Lung (tissue), 12 donors: ENCODE results near the gene GFPT2. TPM values are rescaled to one million over a fixed set of nuclear protein-coding genes. Genes with fewer than 3 reads are reported as not detected.

Experiments used
- ATAC-seq: fragments of 200-7000 bp; cut with Tn5 transposase; one replicate; pipeline ENCODE4 v1.9.1; 2020; ENCODE audit warnings: moderate number of reproducible peaks; ENCODE audit not compliant: insufficient read depth, low FRiP score
- DNase-seq, 3 donors: peaks; one replicate each; pipeline ENCODE4 v3.0.0-alpha.2; 2013 to 2017
- H3K27ac ChIP-seq, 2 donors: one replicate each; pipeline ENCODE4 v1.5.1; 2013; ENCODE audit warnings: mild to moderate bottlenecking in 2 of 2, moderate library complexity in 2 of 2, control low read depth in 1 of 2, inconsistent platforms in 1 of 2, low read depth in 1 of 2, low read length in 1 of 2
- H3K27me3 ChIP-seq, 3 donors: one replicate each; pipeline ENCODE4 v1.5.1; 2013; ENCODE audit warnings: low read length in 2 of 3; ENCODE audit not compliant: control insufficient read depth in 3 of 3, insufficient read depth in 3 of 3
- H3K36me3 ChIP-seq, 4 donors: one replicate each; pipeline ENCODE4 v1.5.1; 2013; ENCODE audit warnings: low read length in 4 of 4, mild to moderate bottlenecking in 1 of 4, moderate library complexity in 1 of 4; ENCODE audit not compliant: control insufficient read depth in 4 of 4, insufficient read depth in 4 of 4
- H3K4me1 ChIP-seq, 5 donors: one replicate each; pipeline ENCODE4 v1.5.1; 2013; ENCODE audit warnings: low read length in 5 of 5, mild to moderate bottlenecking in 2 of 5, moderate library complexity in 1 of 5; ENCODE audit not compliant: control insufficient read depth in 5 of 5, insufficient read depth in 5 of 5
- H3K4me3 ChIP-seq: one replicate; pipeline ENCODE4 v1.5.1; 2013; ENCODE audit warnings: mild to moderate bottlenecking, control low read depth, moderate library complexity
- H3K9ac ChIP-seq, 2 donors: one replicate each; pipeline ENCODE4 v1.5.1; 2013; ENCODE audit warnings: low read length in 2 of 2, control low read depth in 1 of 2; ENCODE audit not compliant: insufficient read depth in 1 of 2
- H3K9me3 ChIP-seq, 4 donors: one replicate each; pipeline ENCODE4 v1.5.1; 2013; ENCODE audit warnings: low read length in 3 of 4, mild to moderate bottlenecking in 1 of 4, moderate library complexity in 1 of 4; ENCODE audit not compliant: control insufficient read depth in 4 of 4, insufficient read depth in 3 of 4
- CTCF ChIP-seq: IDR thresholded peaks from 2 replicates; pipeline ENCODE4 v1.5.1; 2012; ENCODE audit warnings: mild to moderate bottlenecking; ENCODE audit errors: control extremely low read depth, extremely low read depth
- WGBS, 2 donors: extraction: QIAGEN DNeasy Blood & Tissue Kit; methylation state at CpG; one replicate each; pipeline ENCODE4 v1.1.7; 2013; 5-methylcytosine and 5-hydroxymethylcytosine counted together
- polyA plus RNA-seq, 2 donors: library from polyadenylated mRNA; stranded (reverse); fragments of 200-250 nt; gene quantifications; one replicate each; pipeline ENCODE4 v1.2.1, GENCODE V29; 2013
- total RNA-seq, 2 donors: library from RNA; depleted of rRNA in 1 of 2; stranded (reverse); fragments of >200 nt in 1 of 2; gene quantifications; one replicate each; pipeline ENCODE4 v1.2.1, GENCODE V29; 2014 to 2021
- donor health status: control.
- donor health status: control.
- donor health status: Bipolar disorder and iron deficiency.
- donor health status: healthy.
- donor health status: DM: yes; HTN: yes; CAD: no.

Gene GFPT2
- total and polyA plus RNA-seq, 4 donors: 11.1 to 26.6 (median 17.3) TPM

GRCh38 chr5:180382926-180383325 is 29.8 kb upstream of the GFPT2 start:
- 94 to 96% methylated on average over 8 of the region's 8 CpGs for WGBS, 2 donors
- ATAC-seq (no peak), DNase-seq (no peak)
- Histone ChIP-seq H3K9me3 (no peaks in the 10 kb centered on the region), H3K27ac (no peak overlapping the region), H3K36me3 (no peaks in the 10 kb centered on the region), H3K4me1 (no peaks in the 10 kb centered on the region), H3K4me3 (no peak overlapping the region), H3K9ac (no peak overlapping the region), H3K27me3 (no peaks in the 10 kb centered on the region)
- TF ChIP-seq CTCF: no peak

GRCh38 chr5:180381851-180382480 is 28.8 kb upstream of the GFPT2 start:
- Histone ChIP-seq H3K27me3 (no peaks in the 10 kb centered on the region), H3K9ac (no peak overlapping the region), H3K36me3 (no peaks in the 10 kb centered on the region), H3K9me3 (no peaks in the 10 kb centered on the region), H3K4me1 (no peaks in the 10 kb centered on the region), H3K4me3 (no peak overlapping the region), H3K27ac (no peak overlapping the region)
- ATAC-seq (no peak), DNase-seq (no peak)
- TF ChIP-seq CTCF: no peak
- 92 to 93% methylated on average over 13 of the region's 13 CpGs for WGBS, 2 donors

GRCh38 chr5:180381428-180381827 is 28.3 kb upstream of the GFPT2 start:
- no peak for ATAC-seq

More at GRCh38 chr5:180381428-180381827, 28.3 kb upstream of the GFPT2 start:
- no peaks in the 10 kb centered on the region for H3K9me3 ChIP-seq
- no peaks in the 10 kb centered on the region for H3K36me3 ChIP-seq
- DNase-seq: no peak
- no peak overlapping the region for H3K27ac ChIP-seq
- H3K9ac ChIP-seq: no peak overlapping the region
- no peak overlapping the region for H3K4me3 ChIP-seq
- H3K4me1 ChIP-seq: no peaks in the 10 kb centered on the region
- WGBS, 2 donors: 62 to 72% methylated on average over 4 of the region's 4 CpGs
- no peaks in the 10 kb centered on the region for H3K27me3 ChIP-seq
- no peak for TF ChIP-seq CTCF
